HCEC 1CT (cell line): Measurements from ENCODE around the gene P2RY6.
"Not testable (repeated sequence)": the region's sequence is repeated elsewhere in the genome, so short reads cannot be mapped to it uniquely, and the experiment has no call there.

ENCODE experiments used
- DNase-seq: peaks from one replicate; pipeline ENCODE4 v3.0.0-alpha.2; 2017

P2RY6 gene

GRCh38 chr11:73262851-73263495 lies 9.2 kb upstream of the P2RY6 start:
- DNase-seq, result no peak

- no peak for DNase-seq
Measured at GRCh38 chr11:73263640-73264039, 8.5 kb upstream of the P2RY6 start.

- no peak for DNase-seq
Measured at GRCh38 chr11:73265278-73265810, 6.8 kb upstream of the P2RY6 start.

GRCh38 chr11:73265853-73266645 lies 6.1 kb upstream of the P2RY6 start:
- DNase-seq, result no peak

- no peak for DNase-seq
Measured at GRCh38 chr11:73266646-73267020, 5.5 kb upstream of the P2RY6 start.

DNA sequence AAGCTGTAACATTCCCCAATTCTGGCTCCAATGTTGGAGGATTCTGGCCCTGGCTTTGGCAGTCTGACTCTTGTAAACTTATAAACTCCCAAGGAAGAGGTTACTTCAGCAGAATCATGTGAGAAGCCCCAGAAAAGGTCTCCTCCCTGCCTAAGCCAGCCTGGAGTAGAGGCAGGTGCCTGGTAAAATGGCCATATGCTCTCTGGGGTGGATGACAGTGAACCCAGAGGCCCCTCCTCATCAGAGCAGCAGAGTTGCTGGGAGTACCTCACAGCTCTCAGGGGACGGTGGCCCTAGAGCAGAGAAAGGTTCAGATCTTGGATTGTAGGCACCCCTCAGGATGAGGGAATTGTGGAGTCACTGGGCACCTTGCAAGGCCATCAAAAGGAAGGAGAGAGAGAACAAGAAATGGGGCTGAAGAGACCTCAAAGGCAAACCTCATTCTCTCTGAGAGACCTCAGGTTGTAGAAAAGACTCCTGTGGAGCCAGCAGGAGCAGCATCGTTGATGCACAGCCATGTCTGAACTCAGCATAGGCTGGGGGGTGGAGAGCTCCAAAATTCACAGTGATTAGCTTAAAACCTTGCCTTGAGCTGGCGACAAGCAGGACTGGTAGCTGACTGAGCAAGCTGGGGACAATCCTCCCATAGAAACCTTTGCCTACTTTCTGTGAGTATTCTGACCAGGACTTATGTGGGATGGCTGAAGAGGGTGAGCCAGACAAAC lies 4.9 kb upstream of the P2RY6 start:
- no peak for DNase-seq

DNA sequence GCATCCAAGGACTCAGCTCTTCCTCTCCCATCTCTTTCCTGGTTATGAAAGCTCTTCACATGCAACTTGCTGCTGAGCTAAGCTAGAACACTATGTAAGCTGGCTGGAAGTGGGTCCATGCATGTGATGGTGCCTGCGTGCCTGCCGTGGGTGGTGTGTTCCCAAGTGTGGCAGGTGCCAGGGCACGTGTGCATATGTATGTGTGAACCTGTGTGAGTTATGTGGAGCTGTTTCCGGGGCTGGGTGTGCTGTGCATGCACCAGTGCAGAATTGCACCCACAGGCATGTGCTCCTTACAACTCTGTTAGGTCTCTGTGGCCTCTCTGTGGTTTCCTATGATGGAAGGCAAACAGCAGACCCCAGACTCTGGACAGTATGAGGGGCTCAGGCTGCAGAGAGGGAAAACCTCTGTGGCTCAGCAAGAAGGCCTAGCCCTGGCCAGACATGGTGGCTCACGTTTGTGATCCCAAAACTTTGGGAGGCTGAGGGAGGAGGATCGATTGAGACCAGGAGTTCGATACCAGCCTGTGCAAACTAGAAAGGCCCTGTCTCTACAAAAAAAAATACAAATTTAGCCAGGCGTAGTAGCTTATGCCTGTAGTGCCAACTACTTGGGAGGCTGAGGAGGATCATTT lies 4.1 kb upstream of the P2RY6 start:
- DNase-seq, result no peak

DNA sequence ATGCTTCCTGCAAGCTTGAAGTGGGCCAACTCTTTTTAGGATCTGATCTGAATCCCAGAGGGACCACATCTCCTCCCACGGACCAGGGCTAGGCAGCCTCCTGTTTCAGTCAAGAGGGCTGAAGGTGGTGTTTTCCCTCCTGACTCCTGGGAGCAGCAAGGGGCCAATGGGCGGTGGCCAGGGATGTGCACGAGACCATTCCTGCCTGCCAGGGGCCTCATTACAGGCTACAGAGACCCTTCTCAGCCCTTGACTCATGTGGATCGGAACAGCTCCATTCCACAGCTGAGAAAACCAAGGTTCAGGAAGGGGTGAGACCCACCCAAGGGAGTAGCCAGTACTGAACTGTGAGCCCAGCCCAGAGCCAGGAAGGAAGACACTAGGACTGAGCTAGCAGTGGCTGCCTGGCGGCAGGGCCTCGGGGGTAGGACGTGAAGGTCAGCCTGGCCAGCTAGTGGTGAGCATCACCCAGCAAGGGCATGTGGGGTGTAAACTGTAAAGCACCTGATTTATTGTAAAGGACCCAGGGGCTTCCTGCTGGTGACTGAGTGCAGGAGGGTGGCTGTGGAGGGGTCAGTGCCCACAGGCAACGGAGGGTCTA lies 3.4 kb upstream of the P2RY6 start:
- no peak for DNase-seq

DNA sequence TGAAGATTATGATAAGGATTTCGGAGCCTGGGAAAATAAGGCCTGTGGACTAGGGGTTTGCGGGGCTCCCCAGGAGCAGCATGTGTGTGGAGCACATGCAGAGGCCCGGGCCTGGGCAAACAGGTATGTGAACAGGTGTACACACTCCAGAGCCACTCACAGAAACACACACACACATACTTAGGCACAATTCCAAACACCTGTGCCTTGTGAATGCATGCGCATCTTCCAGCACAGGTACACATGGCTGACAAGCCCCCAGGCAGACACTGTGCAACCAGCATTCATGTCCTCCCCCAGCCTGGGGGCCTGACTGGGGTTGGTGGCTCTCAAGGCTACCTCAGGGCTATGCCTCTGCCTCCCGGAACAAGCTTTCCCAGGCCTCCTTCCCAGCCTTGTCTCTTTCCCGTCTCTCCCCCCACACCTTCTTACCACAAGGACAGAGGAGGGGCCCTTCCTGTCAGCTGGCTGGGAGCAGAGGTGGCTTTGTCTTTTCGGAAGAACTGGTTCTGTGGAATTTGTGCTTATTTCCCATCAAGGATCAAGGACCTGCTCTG lies 2.6 kb upstream of the P2RY6 start:
- DNase-seq, result no peak

DNA sequence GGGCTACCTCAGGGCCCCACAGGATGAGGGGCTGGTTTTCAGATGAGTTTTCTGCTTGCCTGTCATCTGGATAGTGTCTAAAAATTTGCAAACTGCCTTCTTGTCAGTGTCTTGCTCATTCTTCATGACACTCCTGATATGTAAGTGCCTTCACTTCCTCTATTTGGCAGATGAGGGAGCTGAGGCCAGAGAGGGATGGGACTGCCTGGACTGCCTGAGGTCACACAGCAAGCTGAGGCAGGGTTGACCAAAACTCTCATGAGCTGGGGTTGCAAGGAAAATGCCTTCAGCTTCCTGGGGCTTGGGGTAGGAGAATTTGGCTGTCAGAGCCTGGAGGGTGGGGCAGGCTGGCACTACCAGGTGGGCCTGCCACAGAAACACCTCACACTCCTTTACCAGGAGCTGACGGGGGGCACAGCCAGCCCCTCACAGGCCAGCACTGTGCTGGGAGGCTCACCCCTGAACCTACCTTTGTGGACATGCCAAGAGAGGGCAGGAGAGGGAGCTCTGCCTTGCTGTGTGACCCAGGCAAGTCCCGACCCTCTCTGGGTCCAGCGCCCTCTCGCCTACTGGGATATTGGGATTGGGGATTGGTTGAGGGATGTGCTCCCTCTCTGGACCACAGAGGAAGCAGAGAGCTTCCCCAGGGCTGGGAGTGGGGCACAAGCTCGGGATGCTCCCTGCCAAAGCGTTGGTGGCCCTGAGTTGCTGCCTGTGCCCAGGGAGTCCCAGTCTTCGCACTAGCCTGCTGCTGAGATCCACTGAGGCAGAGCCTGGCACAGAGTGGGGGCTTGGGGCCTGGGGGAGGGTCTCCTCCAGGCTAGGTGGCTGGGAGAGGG lies 1.9 kb upstream of the P2RY6 start:
- no peak for DNase-seq

GRCh38 chr11:73270855-73271477 lies 1.2 kb upstream of the P2RY6 start:
- no peak for DNase-seq

DNA sequence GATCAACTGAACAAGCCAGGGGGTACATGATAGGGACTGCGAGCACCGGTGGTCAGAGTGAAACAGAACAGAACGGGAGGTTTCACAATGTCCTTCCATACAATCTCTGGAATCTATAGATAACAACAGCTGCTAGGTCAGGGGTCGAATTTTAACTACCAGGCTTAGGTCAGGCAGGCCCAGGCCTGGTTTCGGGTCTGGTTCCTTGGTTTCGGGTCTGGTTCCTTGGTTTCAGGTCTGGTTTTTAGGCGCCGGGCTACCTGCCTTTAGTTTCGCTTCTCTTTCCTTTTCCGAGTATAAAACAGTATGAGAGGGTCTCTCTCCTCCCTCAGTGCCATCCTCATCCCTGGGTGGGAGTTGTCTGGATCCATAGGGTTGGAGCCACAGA lies 666 bp upstream of the P2RY6 start:
- DNase-seq, result not testable (repeated sequence)

GRCh38 chr11:73272680-73273038 lies 521 bp downstream of the P2RY6 start:
- DNase-seq, result no peak

GRCh38 chr11:73273222-73273895 lies 1.2 kb downstream of the P2RY6 start:
- no peak for DNase-seq

- not testable (repeated sequence) for DNase-seq
Measured at GRCh38 chr11:73274191-73274590, 2.1 kb downstream of the P2RY6 start.

- no peak for DNase-seq
Measured at GRCh38 chr11:73274722-73275380, 2.7 kb downstream of the P2RY6 start.

DNA sequence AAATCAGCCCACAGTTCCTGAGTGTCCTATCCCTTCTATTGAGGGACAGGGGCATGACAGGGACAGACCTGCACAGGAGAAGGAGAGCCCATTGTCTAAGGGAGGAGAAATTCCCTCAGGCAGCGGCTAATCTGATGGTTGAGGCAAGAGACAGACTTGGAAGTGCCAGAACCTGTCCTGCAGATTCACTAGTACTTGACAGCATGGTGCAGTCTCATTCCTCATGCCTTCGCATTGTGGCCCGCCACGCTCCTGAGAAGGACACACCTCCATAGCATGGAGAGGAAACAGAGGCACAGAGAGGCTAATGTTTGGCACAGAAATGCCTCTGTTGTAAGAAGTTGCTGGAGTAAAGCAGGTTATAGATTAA lies 3.2 kb downstream of the P2RY6 start:
- no peak for DNase-seq

DNA sequence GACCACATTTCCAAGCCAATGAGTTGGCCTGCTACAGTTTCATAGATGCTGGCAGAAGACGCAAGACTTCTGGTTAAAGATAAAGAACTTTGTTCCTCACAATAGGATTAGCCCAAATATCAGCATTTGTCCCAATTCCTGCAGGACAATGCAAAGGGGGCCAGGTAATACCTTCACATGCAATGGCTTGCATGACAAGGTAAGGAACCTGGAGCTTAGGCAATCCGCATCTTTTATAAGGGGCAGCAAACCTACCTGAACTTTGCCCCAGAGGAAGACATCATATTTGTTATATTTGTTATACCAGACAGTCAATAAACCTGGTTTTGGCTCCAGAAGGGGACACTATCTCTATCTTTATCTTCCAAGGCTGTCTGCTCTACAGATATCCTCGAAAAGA lies 5.3 kb downstream of the P2RY6 start:
- DNase-seq, result no peak

- no peak for DNase-seq
Measured at GRCh38 chr11:73280626-73281025, 8.5 kb downstream of the P2RY6 start.

GRCh38 chr11:73281201-73281741 lies 9.1 kb downstream of the P2RY6 start:
- no peak for DNase-seq
